Adipose tissue (tissue), 3 donors: ENCODE results near the gene FBXL17. TPM values are rescaled to one million over a fixed set of nuclear protein-coding genes. Genes with fewer than 3 reads are reported as not detected.

ENCODE experiments used
- H3K27ac ChIP-seq: one replicate; pipeline ENCODE4 v1.5.1; 2013; ENCODE audit warnings: low read depth, low read length
- WGBS, 3 donors: extraction: QIAGEN DNeasy Blood & Tissue Kit; methylation state at CpG; one replicate each; pipeline ENCODE4 v1.1.7; 2013; 5-methylcytosine and 5-hydroxymethylcytosine counted together
- polyA plus RNA-seq, 3 donors: library from polyadenylated mRNA; stranded (reverse); fragments of 200-250 nt; gene quantifications; one replicate each; pipeline ENCODE4 v1.2.3, GENCODE V29; 2013
- donor health status: healthy with polysubstance abuse.
- donor health status: Bipolar disorder and iron deficiency.
- donor health status: healthy.

Gene FBXL17
- polyA plus RNA-seq, 3 donors: 4.1 to 11.2 (median 10.1) TPM

- no peak overlapping the region for H3K27ac ChIP-seq
- 84 to 90% (median 87%) methylated on average over 7 of the region's 7 CpGs for WGBS, 3 donors
These were observed 390.8 kb downstream of the FBXL17 start for GRCh38 chr5:107990881-107991810.

DNA sequence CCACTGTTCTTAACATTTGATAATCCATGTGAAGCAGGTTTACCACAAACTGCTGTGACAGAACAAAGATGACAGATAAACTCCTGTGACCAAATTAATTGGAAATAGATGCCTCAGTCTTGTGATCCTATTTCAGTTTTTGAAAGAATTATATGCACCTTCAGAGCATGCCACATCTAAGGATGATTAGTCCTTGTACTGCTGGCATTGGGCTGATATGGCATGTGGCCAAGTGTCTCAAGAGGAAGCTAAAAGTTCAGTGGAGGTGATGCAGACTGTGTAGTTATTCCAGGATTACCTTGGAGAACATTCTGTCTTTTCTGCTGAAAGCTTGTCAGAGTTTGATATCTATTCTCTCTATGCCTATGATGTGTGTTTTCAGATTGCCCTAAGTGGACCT is 396.8 kb downstream of the FBXL17 start:
- H3K27ac ChIP-seq: no peak overlapping the region

DNA sequence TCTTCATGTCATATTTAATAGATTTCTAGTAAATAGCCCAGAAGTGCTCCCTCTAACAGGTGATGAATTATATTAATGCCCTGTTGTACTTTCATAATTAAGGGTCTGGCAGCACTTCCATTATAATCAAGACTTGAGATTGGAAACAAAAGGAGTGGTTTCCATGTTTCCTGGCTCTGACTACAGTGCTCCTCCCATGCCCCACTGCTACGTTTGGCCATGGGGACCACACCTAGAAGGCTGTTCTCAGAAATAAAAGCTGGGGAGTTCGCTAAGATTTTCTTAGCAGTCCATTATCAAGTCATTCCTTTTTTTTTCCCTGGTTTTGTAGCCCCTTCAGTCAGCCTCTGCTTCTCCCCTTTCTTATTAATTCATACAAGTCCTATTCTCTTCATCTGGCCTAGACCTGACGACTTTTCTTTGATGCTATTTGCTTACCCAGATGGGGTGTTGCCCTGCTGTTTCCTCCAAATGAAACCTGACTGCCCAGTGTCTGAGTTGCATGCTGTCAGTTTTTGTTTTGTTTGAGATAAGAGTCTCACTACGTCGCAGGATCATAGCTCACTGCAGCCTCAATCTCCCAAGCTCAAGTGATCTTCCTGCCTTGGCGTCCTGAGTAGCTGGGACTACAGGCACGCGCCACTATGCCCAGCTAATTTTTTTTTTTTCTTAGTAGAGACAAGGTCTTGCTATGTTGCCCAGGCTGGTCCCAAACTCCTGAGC is 399.0 kb downstream of the FBXL17 start:
- no peak overlapping the region for H3K27ac ChIP-seq
- 83 to 90% (median 86%) methylated on average over 8 of the region's 8 CpGs for WGBS, 3 donors

DNA sequence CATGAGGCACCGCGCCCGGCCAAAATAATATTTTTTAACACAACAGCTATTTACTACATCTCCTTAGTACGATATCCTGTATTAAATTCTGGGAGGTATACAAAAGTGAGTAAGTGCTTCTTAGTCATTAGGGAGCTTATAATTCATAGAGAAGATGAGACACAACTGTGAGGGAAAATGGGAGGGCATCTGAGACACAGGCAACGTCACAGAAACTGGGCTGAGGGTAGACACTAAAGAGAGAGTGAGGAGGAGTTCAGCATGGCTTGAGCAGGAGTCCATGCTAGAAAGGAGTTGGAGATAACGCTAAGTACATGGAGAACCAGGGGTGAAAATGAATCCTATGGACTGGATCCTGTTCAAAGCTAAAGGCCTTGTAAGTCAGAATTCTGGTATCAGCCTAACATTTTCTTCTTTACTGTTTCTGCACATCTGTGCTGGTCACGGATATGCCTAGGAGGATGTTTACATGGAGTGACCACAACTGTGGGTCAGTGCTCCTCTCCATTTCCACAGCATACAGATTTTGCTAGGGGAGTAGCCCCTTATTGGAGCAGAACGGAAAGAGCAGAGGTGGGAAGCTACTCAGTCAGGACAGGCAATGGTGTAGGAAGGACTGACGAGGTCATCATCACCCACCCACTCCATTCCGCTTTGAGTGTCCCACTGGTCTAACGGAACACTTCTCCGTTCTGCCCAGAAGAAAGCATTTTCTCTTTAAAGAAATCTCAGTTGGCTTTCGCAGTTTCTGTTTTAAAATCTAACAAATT is 400.8 kb downstream of the FBXL17 start:
- WGBS, 3 donors: 94 to 96% (median 95%) methylated on average over 13 of the region's 13 CpGs
- no peak overlapping the region for H3K27ac ChIP-seq

GRCh38 chr5:107979900-107980299 is 402.0 kb downstream of the FBXL17 start:
- 87 to 94% (median 92%) methylated on average over 2 of the region's 2 CpGs for WGBS, 3 donors
- no peak overlapping the region for H3K27ac ChIP-seq

DNA sequence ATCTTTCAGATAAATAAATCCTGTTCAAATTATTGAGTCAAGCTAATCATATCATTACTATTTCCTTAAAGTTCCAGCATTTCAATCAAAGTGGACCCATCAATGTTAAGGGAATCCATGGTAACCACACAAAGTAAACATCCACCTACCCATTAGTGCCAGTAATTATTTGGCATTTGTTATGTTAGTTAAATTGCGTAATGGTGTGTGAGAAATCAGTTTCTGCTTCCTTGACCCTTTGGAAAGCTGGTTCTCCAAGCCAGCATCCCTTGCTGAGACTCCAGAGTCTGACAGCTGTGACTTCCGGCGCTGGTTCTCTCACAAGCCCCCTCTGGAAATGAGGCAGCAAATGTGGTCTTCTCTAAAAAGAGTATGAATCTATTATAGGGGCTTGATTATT is 402.6 kb downstream of the FBXL17 start:
- 69 to 93% (median 89%) methylated on average over 3 of the region's 3 CpGs for WGBS, 3 donors
- no peak overlapping the region for H3K27ac ChIP-seq

DNA sequence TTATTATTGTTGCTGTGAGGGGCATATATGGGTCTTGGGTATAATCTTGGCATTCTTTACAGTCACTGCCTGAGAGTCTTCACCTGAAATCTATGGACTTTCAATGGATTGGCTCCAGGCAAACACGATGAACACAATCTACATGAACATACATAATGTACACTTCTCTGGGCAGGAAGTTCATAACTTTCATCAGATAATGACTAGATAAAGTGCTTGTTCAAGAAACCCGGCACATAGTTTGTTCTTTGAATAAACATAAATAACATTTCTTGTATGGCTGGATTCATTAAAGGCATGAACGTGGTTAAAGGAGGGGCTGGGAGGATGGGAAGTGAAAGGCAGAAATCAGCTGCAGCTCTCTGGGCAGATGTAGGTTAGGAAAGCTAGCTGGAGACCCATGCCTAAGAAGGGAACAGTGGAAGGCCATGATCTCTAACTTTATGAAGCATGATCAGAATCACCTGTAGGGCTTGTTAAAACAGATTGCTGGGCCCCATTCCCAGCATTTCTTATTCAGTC is 404.3 kb downstream of the FBXL17 start:
- 75 to 80% (median 78%) methylated on average over 3 of the region's 3 CpGs for WGBS, 3 donors
- no peak overlapping the region for H3K27ac ChIP-seq

GRCh38 chr5:107975568-107975967 is 406.3 kb downstream of the FBXL17 start:
- 83 to 88% (median 88%) methylated on average over 3 of the region's 3 CpGs for WGBS, 3 donors
- no peak overlapping the region for H3K27ac ChIP-seq

DNA sequence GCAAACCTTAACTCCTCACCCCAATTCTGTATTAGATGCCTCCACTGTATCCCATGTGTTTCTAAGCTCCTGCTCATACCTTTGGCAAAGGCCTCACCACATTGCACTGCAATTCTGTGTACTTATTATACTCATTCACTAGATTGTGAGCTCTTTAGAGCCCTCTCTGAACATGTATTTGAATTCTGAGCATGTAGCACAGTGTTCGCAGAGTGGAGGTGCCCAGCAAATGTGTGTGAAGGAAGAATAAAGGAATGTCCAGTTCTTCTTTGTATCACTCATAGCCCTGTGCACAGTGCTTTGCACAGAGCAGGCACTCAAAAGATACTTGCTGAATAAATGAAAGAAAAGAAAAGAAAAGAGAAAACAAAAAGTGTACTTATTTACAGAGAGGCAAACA is 410.1 kb downstream of the FBXL17 start:
- H3K27ac ChIP-seq: no peak overlapping the region
- 99 to 100% (median 100%) methylated on average over 1 of the region's 1 CpG for WGBS, 3 donors

DNA sequence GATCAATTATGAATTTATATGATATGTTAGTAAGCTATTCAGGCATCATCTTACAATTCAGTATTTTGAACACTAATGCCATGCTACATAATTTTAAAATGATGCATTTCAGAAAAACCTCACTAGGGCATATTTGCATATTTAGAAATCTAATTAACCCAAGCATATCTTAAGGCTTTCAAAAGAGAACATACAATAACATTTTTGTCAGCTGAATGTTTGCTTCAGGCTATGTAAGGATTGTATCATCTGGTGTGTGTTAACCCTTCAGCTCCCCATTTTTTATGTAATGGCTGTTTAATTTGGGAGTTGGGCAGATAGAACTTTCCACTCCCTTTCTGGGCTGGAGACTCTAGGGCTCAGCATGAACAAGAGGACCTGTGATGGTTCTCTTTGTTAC is 412.1 kb downstream of the FBXL17 start:
- no peak overlapping the region for H3K27ac ChIP-seq

- 88 to 89% (median 89%) methylated on average over 4 of the region's 4 CpGs for WGBS, 3 donors
- no peak overlapping the region for H3K27ac ChIP-seq
These were observed 412.9 kb downstream of the FBXL17 start for GRCh38 chr5:107968998-107969397.

GRCh38 chr5:107968406-107968843 is 413.5 kb downstream of the FBXL17 start:
- no peak overlapping the region for H3K27ac ChIP-seq

DNA sequence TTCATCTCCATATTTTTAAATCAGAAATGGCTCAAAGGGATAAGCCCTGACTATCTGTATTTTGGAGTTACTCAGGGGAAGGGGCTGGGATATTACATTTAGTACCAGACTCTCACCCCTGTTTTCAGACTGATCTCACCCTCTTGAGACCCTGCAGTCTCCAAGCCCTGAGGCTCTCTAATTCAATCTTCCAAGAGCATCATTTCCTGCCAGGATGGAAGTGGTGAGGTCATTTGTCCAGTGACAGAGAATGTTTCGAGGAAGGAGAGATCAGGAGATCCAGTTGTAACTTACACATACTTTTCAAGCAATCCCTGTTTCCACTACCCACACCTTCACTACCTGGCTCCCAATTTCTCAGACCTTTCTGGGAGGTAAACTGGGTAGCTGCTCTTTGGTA is 415.7 kb downstream of the FBXL17 start:
- no peak overlapping the region for H3K27ac ChIP-seq
- WGBS, 3 donors: 83 to 89% (median 87%) methylated on average over 1 of the region's 1 CpG

DNA sequence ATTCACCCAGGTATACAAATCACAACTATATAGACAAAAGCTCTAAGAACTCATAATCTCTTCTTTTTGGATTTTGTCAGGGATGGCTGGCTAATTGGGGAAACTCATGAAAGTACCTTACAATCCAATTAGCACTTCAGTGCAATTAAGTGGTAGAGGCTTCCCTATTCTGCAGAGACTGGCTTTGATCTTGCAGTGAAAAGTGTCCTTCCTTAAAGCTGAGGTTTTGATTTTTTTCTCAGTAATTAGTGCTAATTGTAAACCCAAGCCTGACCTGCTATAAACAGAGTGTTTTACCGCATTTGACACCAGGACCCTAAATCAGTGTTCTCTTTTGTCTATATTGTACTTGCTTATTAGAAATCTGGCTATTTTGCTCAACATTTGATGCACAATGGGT is 417.2 kb downstream of the FBXL17 start:
- H3K27ac ChIP-seq: no peak overlapping the region
- 96 to 100% (median 97%) methylated on average over 1 of the region's 1 CpG for WGBS, 3 donors

GRCh38 chr5:107959573-107960279 is 422.2 kb downstream of the FBXL17 start:
- no peak overlapping the region for H3K27ac ChIP-seq
- 88 to 95% (median 94%) methylated on average over 4 of the region's 4 CpGs for WGBS, 3 donors

DNA sequence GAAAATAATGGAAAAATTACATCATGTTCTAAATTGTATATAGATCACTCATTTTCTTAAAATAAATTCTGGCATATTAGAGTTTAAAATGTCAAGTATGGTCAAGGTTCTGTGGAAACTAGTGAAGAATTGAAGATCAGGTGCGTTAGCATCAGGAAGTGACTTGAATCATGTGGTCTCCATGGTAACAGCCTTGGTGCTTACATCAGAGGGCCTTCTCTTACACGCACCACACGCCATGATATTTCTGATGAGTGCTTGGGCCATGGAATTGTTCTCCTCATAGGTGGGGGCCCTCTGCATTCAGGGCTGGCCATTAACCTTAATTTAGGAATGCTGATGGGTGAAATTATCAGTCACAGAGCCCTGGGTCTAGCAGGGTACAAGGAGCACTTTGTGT is 423.0 kb downstream of the FBXL17 start:
- WGBS, 3 donors: 92 to 94% (median 92%) methylated on average over 3 of the region's 3 CpGs

GRCh38 chr5:107958432-107958831 is 423.5 kb downstream of the FBXL17 start:
- no peak overlapping the region for H3K27ac ChIP-seq
- WGBS, 3 donors: 92 to 96% (median 94%) methylated on average over 3 of the region's 3 CpGs

More for the DNA sequence above, 423.0 kb downstream of the FBXL17 start:
- H3K27ac ChIP-seq: no peak overlapping the region

DNA sequence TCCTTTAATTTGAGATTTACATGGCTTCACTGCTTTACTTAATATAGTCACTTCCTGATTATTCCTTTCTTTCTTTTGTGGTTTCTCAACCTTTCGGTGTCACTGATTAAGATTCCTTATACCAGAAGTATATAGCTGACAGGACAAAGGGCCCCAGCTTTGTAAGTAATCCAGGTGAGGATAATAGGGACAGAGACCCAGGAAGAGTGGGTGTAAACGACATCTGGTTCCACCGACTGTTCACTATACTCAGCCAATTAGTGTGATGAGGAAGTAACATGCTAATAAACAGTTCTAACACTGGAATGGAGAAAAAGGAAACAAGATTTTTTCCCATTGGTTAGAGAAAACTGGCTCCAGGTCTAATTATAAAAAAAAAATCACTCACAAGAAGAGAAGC is 424.8 kb downstream of the FBXL17 start:
- no peak overlapping the region for H3K27ac ChIP-seq
- WGBS, 3 donors: 74 to 85% (median 78%) methylated on average over 3 of the region's 3 CpGs
